DMS153 (cell line): ENCODE data around the gene NRIP2.

Source experiments
- DNase-seq: peaks from one replicate; lab custom pipeline; 2025; lab: John Stamatoyannopoulos, UW

The NRIP2 gene

GRCh38 chr12:2844786-2845185 is 10.0 kb upstream of the NRIP2 start:
- DNase-seq = no peak

GRCh38 chr12:2842948-2843347 is 8.1 kb upstream of the NRIP2 start:
- no peak for DNase-seq

- no peak for DNase-seq
Observed at GRCh38 chr12:2841056-2841650, 6.3 kb upstream of the NRIP2 start.

- DNase-seq = no peak
Observed at GRCh38 chr12:2836574-2836973, 1.7 kb upstream of the NRIP2 start.

- no peak for DNase-seq
Observed at GRCh38 chr12:2835691-2836403, 1.0 kb upstream of the NRIP2 start.

- no peak for DNase-seq
Observed at GRCh38 chr12:2833810-2834209, 1.0 kb downstream of the NRIP2 start.

- DNase-seq = no peak
Observed at GRCh38 chr12:2833327-2833726, 1.5 kb downstream of the NRIP2 start.

GRCh38 chr12:2832550-2833127 is 2.2 kb downstream of the NRIP2 start:
- no peak for DNase-seq

- DNase-seq = no peak
Observed at GRCh38 chr12:2829275-2829674, 5.6 kb downstream of the NRIP2 start.

- DNase-seq = no peak
Observed at GRCh38 chr12:2826721-2827515, 7.9 kb downstream of the NRIP2 start.

GRCh38 chr12:2826036-2826435 is 8.8 kb downstream of the NRIP2 start:
- DNase-seq = no peak

GRCh38 chr12:2825132-2825531 is 9.7 kb downstream of the NRIP2 start:
- DNase-seq = no peak

GRCh38 chr12:2824541-2824940 is 10.3 kb downstream of the NRIP2 start:
- DNase-seq = no peak

- DNase-seq = no peak
Observed at GRCh38 chr12:2823483-2823882, 11.4 kb downstream of the NRIP2 start.

- no peak for DNase-seq
Observed at GRCh38 chr12:2820432-2820831, 14.4 kb downstream of the NRIP2 start.

GRCh38 chr12:2819810-2820209 is 15.0 kb downstream of the NRIP2 start:
- no peak for DNase-seq

GRCh38 chr12:2813214-2814185 is 21.3 kb downstream of the NRIP2 start:
- DNase-seq = peak; percentile 53

GRCh38 chr12:2812290-2813213 is 22.3 kb downstream of the NRIP2 start, which contains the start of gene ITFG2:
Gene ITFG2, plus strand, starts transcription at chr12:2812668. Its CDS starts 93 bp downstream, at chr12:2812761.
- DNase-seq = peak; percentile 99

GRCh38 chr12:2811801-2812200 is 23.0 kb downstream of the NRIP2 start:
- DNase-seq = no peak

GRCh38 chr12:2806700-2807099 is 28.1 kb downstream of the NRIP2 start:
- DNase-seq = no peak
